PC-9 (cell line): Measurements from ENCODE around the gene MAN2A1. TPM values are rescaled to one million over a fixed set of nuclear protein-coding genes. Genes with fewer than 3 reads are reported as not detected.

Experiments
- BruUV-seq: library from RNA; stranded (reverse); fragments of 400-500 nt; replicated peaks from 2 replicates; lab custom pipeline; 2021; lab: Mats Ljungman, UMichigan
- CTCF ChIA-PET: fragments of 300-600 bp; sonication (Branson Sonifier 250); formaldehyde crosslinking; loops from one replicate; lab custom pipeline; 2022; ENCODE audit warnings: antibody characterized with exemption; lab: Charles Lee
- POLR2A ChIA-PET: fragments of 300-600 bp; sonication (Branson Sonifier 250); formaldehyde crosslinking; loops from one replicate; lab custom pipeline; 2022; ENCODE audit warnings: antibody characterized with exemption; ENCODE audit not compliant: unreplicated experiment; lab: Charles Lee
- DNase-seq, 2 experiments: peaks; one replicate each; pipeline versions ENCODE4 v3.0.0 to v3.0.0-alpha.2; 2015 to 2022; ENCODE audit warnings: mixed read lengths in 1 of 2
- H2AFZ ChIP-seq: fragments of 200-600 bp; sonication (generic); 2 replicates; pipeline ENCODE4 v1.8.1; 2017; ENCODE audit warnings: antibody characterized with exemption
- H3F3A ChIP-seq: fragments of 200-600 bp; sonication (generic); 2 replicates; pipeline ENCODE4 v1.8.1; 2017; ENCODE audit warnings: antibody characterized with exemption, mild to moderate bottlenecking, low read depth; ENCODE audit not compliant: insufficient read depth
- H3K27ac ChIP-seq: fragments of 200-600 bp; sonication (generic); 2 replicates; pipeline ENCODE4 v1.6.1; 2016; ENCODE audit warnings: mixed run types
- H3K27me3 ChIP-seq: fragments of 200-600 bp; sonication (generic); 2 replicates; pipeline ENCODE4 v1.6.1; 2016; ENCODE audit warnings: low read depth, mixed run types; ENCODE audit not compliant: insufficient read depth
- H3K36me3 ChIP-seq: fragments of 200-600 bp; sonication (generic); 2 replicates; pipeline ENCODE4 v1.6.1; 2016; ENCODE audit warnings: low read depth, mixed run types
- H3K4me1 ChIP-seq: fragments of 200-600 bp; sonication (generic); replicated peaks from 2 replicates; pipeline ENCODE4 v1.6.1; 2016; ENCODE audit warnings: mixed run types; ENCODE audit not compliant: insufficient read depth
- H3K4me2 ChIP-seq: fragments of 200-600 bp; sonication (generic); 2 replicates; pipeline ENCODE4 v1.6.1; 2017; ENCODE audit warnings: mixed run types
- H3K4me3 ChIP-seq: fragments of 200-600 bp; sonication (generic); 2 replicates; pipeline ENCODE4 v1.6.1; 2016; ENCODE audit warnings: mixed run types
- H3K79me2 ChIP-seq: fragments of 200-600 bp; sonication (generic); 2 replicates; pipeline ENCODE4 v1.6.1; 2017; ENCODE audit warnings: low read depth, mixed run types
- H3K9me2 ChIP-seq: fragments of 200-600 bp; sonication (generic); 2 replicates; pipeline ENCODE4 v1.8.1; 2017; ENCODE audit warnings: mild to moderate bottlenecking; ENCODE audit not compliant: insufficient read depth
- H3K9me3 ChIP-seq: fragments of 200-600 bp; sonication (generic); 2 replicates; pipeline ENCODE4 v1.8.1; 2016; ENCODE audit warnings: low read depth; ENCODE audit not compliant: insufficient read depth
- H4K20me1 ChIP-seq: fragments of 200-600 bp; sonication (generic); 2 replicates; pipeline ENCODE4 v1.8.1; 2017; ENCODE audit not compliant: insufficient read depth
- CTCF ChIP-seq: fragments of 200-600 bp; sonication (generic); conservative IDR thresholded peaks from 2 replicates; pipeline ENCODE4 v1.6.1; 2017; ENCODE audit warnings: mixed run types, antibody characterized with exemption, mild to moderate bottlenecking, moderate library complexity
- EZH2 ChIP-seq: fragments of 200-600 bp; sonication (generic); IDR thresholded peaks from 2 replicates; pipeline ENCODE4 v1.8.0; 2017; ENCODE audit warnings: antibody characterized with exemption, low read depth
- intact Hi-C: fragments of 100-400 bp; cut with micrococcal nuclease; formaldehyde crosslinking; loops from one replicate; pipeline ENCODE4 v1.10.0; 2022; ENCODE audit not compliant: unreplicated experiment
- total RNA-seq: library from RNA; stranded (reverse); gene quantifications from 2 replicates; pipeline ENCODE4 v1.2.3, GENCODE V29; 2021

MAN2A1 gene
- total RNA-seq, 1 experiment from 2014 or later: 27.3 TPM

GRCh38 chr5:109709225-109709624 lies 19.5 kb downstream of the MAN2A1 start:
- no peaks in the 10 kb centered on the region for H3K9me3 ChIP-seq

GRCh38 chr5:109711673-109712072 lies 21.9 kb downstream of the MAN2A1 start:
- BruUV-seq: no TSS peak
- DNase-seq: no peak
- POLR2A ChIA-PET: no interaction called here
- TF ChIP-seq CTCF (no peak), EZH2 (no peak)
- Histone ChIP-seq H3F3A (no peaks in the 10 kb centered on the region), H3K4me3 (no peak overlapping the region), H3K9me2 (no peaks in the 10 kb centered on the region), H4K20me1 (peaks cover 4% of the 10 kb centered on the region; the same call in 1 of the 2 replicates), H3K79me2 (no peaks in the 10 kb centered on the region), H3K27ac (no peak overlapping the region), H3K9me3 (no peaks in the 10 kb centered on the region), H3K36me3 (no peaks in the 10 kb centered on the region), H3K27me3 (no peaks in the 10 kb centered on the region), H3K4me2 (no peak overlapping the region), H3K4me1 (no peaks in the 10 kb centered on the region), H2AFZ (no peak overlapping the region)
- intact Hi-C loops: no loop called here
- CTCF ChIA-PET: no interaction called here

More at GRCh38 chr5:109709225-109709624, 19.5 kb downstream of the MAN2A1 start:
- intact Hi-C loops: no loop called here
- BruUV-seq: no TSS peak
- H2AFZ ChIP-seq: no peak overlapping the region
- no peaks in the 10 kb centered on the region for H3K27me3 ChIP-seq
- no peak for DNase-seq
- CTCF ChIA-PET: no interaction called here
- H4K20me1 ChIP-seq: peaks cover 4% of the 10 kb centered on the region; the same call in 1 of the 2 replicates
- no peak overlapping the region for H3K4me2 ChIP-seq
- H3K4me3 ChIP-seq: no peak overlapping the region
- no peaks in the 10 kb centered on the region for H3F3A ChIP-seq
- H3K27ac ChIP-seq: no peak overlapping the region
- H3K36me3 ChIP-seq: no peaks in the 10 kb centered on the region
- POLR2A ChIA-PET: no interaction called here
- TF ChIP-seq EZH2: no peak
- TF ChIP-seq CTCF: no peak
- no peaks in the 10 kb centered on the region for H3K9me2 ChIP-seq
- H3K79me2 ChIP-seq: no peaks in the 10 kb centered on the region
- no peaks in the 10 kb centered on the region for H3K4me1 ChIP-seq

- H3K9me2 ChIP-seq: no peaks in the 10 kb centered on the region
- no peaks in the 10 kb centered on the region for H3K9me3 ChIP-seq
- H3K4me2 ChIP-seq: no peak overlapping the region
- H3K27me3 ChIP-seq: no peaks in the 10 kb centered on the region
- no peak for TF ChIP-seq CTCF
- TF ChIP-seq EZH2: no peak
- intact Hi-C loops: no loop called here
- BruUV-seq: no TSS peak
- H3K36me3 ChIP-seq: no peaks in the 10 kb centered on the region
- no peaks in the 10 kb centered on the region for H3F3A ChIP-seq
- no peak overlapping the region for H2AFZ ChIP-seq
- no peaks in the 10 kb centered on the region for H3K4me1 ChIP-seq
- POLR2A ChIA-PET: no interaction called here
- peaks cover 4% of the 10 kb centered on the region; the same call in 1 of the 2 replicates for H4K20me1 ChIP-seq
- H3K4me3 ChIP-seq: no peak overlapping the region
- CTCF ChIA-PET: no interaction called here
- no peak overlapping the region for H3K27ac ChIP-seq
- H3K79me2 ChIP-seq: no peaks in the 10 kb centered on the region
- no peak for DNase-seq
Measured at GRCh38 chr5:109713453-109713852, 23.7 kb downstream of the MAN2A1 start.
